Measurements from ENCODE around the gene ZBTB39.

Gene ZBTB39

DNA sequence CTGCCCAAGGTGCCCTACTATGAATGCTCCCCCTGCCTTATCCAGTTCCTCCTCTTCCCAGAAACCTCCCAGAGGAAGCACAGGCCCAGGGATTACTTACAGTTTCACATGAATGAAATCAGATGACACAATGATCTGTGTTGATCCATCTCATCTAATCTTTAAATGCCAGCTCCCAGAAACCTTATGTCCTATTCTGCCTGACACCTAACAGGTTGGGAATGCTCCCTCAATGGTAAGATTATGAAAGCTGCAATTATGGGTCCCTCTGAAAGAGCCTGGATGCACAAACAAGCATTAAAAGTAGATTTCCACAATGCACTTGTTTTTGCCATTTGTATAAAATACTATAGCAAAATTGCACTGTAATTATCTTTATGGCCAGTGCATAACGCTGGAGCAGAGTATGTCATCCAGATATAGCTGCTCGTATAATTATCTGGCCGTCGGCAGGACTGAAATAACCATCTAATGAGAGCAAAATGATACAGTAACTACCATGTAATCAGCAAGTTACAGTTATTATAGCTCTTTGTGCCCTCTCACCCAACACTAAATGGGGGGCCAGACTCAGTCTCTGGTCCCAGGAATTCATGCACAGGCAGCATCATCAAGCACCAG is 4.4 kb upstream of the ZBTB39 start:
- no peak for DNase-seq (ENCODE audit: extremely low read depth, insufficient read length)
- Histone ChIP-seq H3K27me3 (replicated peaks; ENCODE audit: control insufficient read depth, insufficient read depth, low read length) (no peaks in the 10 kb centered on the region), H3K36me3 (ENCODE audit: control insufficient read depth, insufficient read depth, low read length) (no peaks in the 10 kb centered on the region), H3K4me3 (replicated peaks; ENCODE audit: low read depth, low read length) (no peak overlapping the region)
- TF ChIP-seq, protein P1, sequence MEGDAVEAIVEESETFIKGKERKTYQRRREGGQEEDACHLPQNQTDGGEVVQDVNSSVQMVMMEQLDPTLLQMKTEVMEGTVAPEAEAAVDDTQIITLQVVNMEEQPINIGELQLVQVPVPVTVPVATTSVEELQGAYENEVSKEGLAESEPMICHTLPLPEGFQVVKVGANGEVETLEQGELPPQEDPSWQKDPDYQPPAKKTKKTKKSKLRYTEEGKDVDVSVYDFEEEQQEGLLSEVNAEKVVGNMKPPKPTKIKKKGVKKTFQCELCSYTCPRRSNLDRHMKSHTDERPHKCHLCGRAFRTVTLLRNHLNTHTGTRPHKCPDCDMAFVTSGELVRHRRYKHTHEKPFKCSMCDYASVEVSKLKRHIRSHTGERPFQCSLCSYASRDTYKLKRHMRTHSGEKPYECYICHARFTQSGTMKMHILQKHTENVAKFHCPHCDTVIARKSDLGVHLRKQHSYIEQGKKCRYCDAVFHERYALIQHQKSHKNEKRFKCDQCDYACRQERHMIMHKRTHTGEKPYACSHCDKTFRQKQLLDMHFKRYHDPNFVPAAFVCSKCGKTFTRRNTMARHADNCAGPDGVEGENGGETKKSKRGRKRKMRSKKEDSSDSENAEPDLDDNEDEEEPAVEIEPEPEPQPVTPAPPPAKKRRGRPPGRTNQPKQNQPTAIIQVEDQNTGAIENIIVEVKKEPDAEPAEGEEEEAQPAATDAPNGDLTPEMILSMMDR (IDR thresholded peaks at IDR 0.05; ENCODE audit: insufficient read depth, low read length, poor library complexity, severe bottlenecking): no peak

GRCh38 chr12:57009949-57010626 is 3.7 kb upstream of the ZBTB39 start:
- no peak overlapping the region for H3K4me3 ChIP-seq (replicated peaks; ENCODE audit: low read depth, low read length)
- TF ChIP-seq, protein P1 (IDR thresholded peaks at IDR 0.05; ENCODE audit: insufficient read depth, low read length, poor library complexity, severe bottlenecking): no peak
- H3K36me3 ChIP-seq (ENCODE audit: control insufficient read depth, insufficient read depth, low read length): no peaks in the 10 kb centered on the region
- H3K27me3 ChIP-seq (replicated peaks; ENCODE audit: control insufficient read depth, insufficient read depth, low read length): no peaks in the 10 kb centered on the region
- no peak for DNase-seq (ENCODE audit: extremely low read depth, insufficient read length)

- TF ChIP-seq, protein P1 (IDR thresholded peaks at IDR 0.05; ENCODE audit: insufficient read depth, low read length, poor library complexity, severe bottlenecking): peak; percentile 66
- Histone ChIP-seq H3K27me3 (replicated peaks; ENCODE audit: control insufficient read depth, insufficient read depth, low read length) (no peaks in the 10 kb centered on the region), H3K4me3 (replicated peaks; ENCODE audit: low read depth, low read length) (no peak overlapping the region), H3K36me3 (ENCODE audit: control insufficient read depth, insufficient read depth, low read length) (peaks cover 6% of the 10 kb centered on the region)
- no peak for DNase-seq (ENCODE audit: extremely low read depth, insufficient read length)
Observed at GRCh38 chr12:57008178-57008577, 1.8 kb upstream of the ZBTB39 start.

- H3K36me3 ChIP-seq (ENCODE audit: control insufficient read depth, insufficient read depth, low read length): peaks cover 11% of the 10 kb centered on the region
- no peaks in the 10 kb centered on the region for H3K27me3 ChIP-seq (replicated peaks; ENCODE audit: control insufficient read depth, insufficient read depth, low read length)
- DNase-seq (ENCODE audit: extremely low read depth, insufficient read length): no peak
- TF ChIP-seq, protein P1 (IDR thresholded peaks at IDR 0.05; ENCODE audit: insufficient read depth, low read length, poor library complexity, severe bottlenecking): no peak
- peak overlapping the region; percentile 54 for H3K4me3 ChIP-seq (replicated peaks; ENCODE audit: low read depth, low read length)
Observed at GRCh38 chr12:57006809-57007475, 596 bp upstream of the ZBTB39 start.

DNA sequence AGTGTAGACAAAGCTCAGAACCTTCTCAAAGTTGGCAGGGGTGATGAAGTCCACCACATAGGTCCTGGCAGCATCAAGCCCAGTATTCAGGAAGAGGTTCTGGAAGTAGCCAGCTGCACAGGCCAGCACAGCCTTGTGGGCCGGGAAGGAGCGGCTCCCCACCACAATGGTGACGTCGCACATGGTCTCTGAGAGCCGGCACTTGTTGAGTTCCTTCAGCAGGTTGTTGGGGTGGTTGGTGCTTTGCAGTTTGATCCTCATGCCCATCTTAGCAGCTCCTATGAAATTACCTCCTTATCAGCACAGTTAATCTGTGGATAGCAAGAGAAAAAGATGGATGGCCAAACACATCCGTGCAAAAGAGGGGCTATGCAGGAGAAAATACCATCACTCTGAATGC is 1.7 kb downstream of the ZBTB39 start:
- peaks cover 12% of the 10 kb centered on the region for H3K36me3 ChIP-seq (ENCODE audit: control insufficient read depth, insufficient read depth, low read length)
- TF ChIP-seq, protein P1 (IDR thresholded peaks at IDR 0.05; ENCODE audit: insufficient read depth, low read length, poor library complexity, severe bottlenecking): no peak
- no peak overlapping the region for H3K4me3 ChIP-seq (replicated peaks; ENCODE audit: low read depth, low read length)
- DNase-seq (ENCODE audit: extremely low read depth, insufficient read length): no peak
- H3K27me3 ChIP-seq (replicated peaks; ENCODE audit: control insufficient read depth, insufficient read depth, low read length): no peaks in the 10 kb centered on the region
